ENCODE results near the gene SKAP1.

The SKAP1 gene

GRCh38 chr17:48131216-48131824 is 298.7 kb downstream of the SKAP1 start:
- Histone ChIP-seq H3K9me3 (replicated peaks; ENCODE audit: insufficient read depth, low read length) (no peaks in the 10 kb centered on the region), H3K36me3 (replicated peaks; ENCODE audit: insufficient read depth, low read length) (no peaks in the 10 kb centered on the region), H3K27me3 (replicated peaks; ENCODE audit: insufficient read depth, low read length) (no peaks in the 10 kb centered on the region), H3K9me2 (replicated peaks; ENCODE audit: insufficient read depth, low read length) (no peaks in the 10 kb centered on the region), H3K9ac (ENCODE audit: low read length) (no peak overlapping the region), H3F3A (ENCODE audit: insufficient read depth, low read length) (no peaks in the 10 kb centered on the region), H3K4me3 (ENCODE audit: low read length) (no peak overlapping the region), H3K4me1 (ENCODE audit: low read length) (no peaks in the 10 kb centered on the region), H3K79me2 (ENCODE audit: low read length) (no peaks in the 10 kb centered on the region), H4K20me1 (ENCODE audit: insufficient read depth, low read length) (no peaks in the 10 kb centered on the region), H3K4me2 (ENCODE audit: low read depth, low read length) (no peak overlapping the region), H3K27ac (ENCODE audit: low read length) (no peak overlapping the region), H2AFZ (ENCODE audit: low read length) (no peak overlapping the region)
- TF ChIP-seq EZH2phosphoT487 (IDR thresholded peaks at IDR 0.05; ENCODE audit: low read length) (no peak), EZH2 (optimal IDR thresholded peaks at IDR 0.05; ENCODE audit: low read depth, low read length) (no peak), CTCF (IDR thresholded peaks at IDR 0.05; ENCODE audit: low read length) (peak; percentile 85)
- DNase-seq: peak; percentile 70

- Histone ChIP-seq H3K36me3 (replicated peaks; ENCODE audit: insufficient read depth, low read length) (no peaks in the 10 kb centered on the region), H3K27ac (ENCODE audit: low read length) (no peak overlapping the region), H2AFZ (ENCODE audit: low read length) (no peak overlapping the region), H3K79me2 (ENCODE audit: low read length) (no peaks in the 10 kb centered on the region), H3K4me1 (ENCODE audit: low read length) (no peaks in the 10 kb centered on the region), H3K9ac (ENCODE audit: low read length) (no peak overlapping the region), H3K9me3 (replicated peaks; ENCODE audit: insufficient read depth, low read length) (no peaks in the 10 kb centered on the region), H3K9me2 (replicated peaks; ENCODE audit: insufficient read depth, low read length) (no peaks in the 10 kb centered on the region), H3K4me3 (ENCODE audit: low read length) (no peak overlapping the region), H3K27me3 (replicated peaks; ENCODE audit: insufficient read depth, low read length) (no peaks in the 10 kb centered on the region), H4K20me1 (ENCODE audit: insufficient read depth, low read length) (no peaks in the 10 kb centered on the region), H3F3A (ENCODE audit: insufficient read depth, low read length) (no peaks in the 10 kb centered on the region), H3K4me2 (ENCODE audit: low read depth, low read length) (no peak overlapping the region)
- no peak for DNase-seq
- TF ChIP-seq EZH2phosphoT487 (IDR thresholded peaks at IDR 0.05; ENCODE audit: low read length) (no peak), CTCF (IDR thresholded peaks at IDR 0.05; ENCODE audit: low read length) (no peak), EZH2 (optimal IDR thresholded peaks at IDR 0.05; ENCODE audit: low read depth, low read length) (no peak)
Measured at GRCh38 chr17:48129981-48130380, 300.0 kb downstream of the SKAP1 start.

- no peaks in the 10 kb centered on the region for H3F3A ChIP-seq (ENCODE audit: insufficient read depth, low read length)
- no peaks in the 10 kb centered on the region for H3K4me1 ChIP-seq (ENCODE audit: low read length)
- no peaks in the 10 kb centered on the region for H3K36me3 ChIP-seq (replicated peaks; ENCODE audit: insufficient read depth, low read length)
- no peak overlapping the region for H2AFZ ChIP-seq (ENCODE audit: low read length)
- H3K9me2 ChIP-seq (replicated peaks; ENCODE audit: insufficient read depth, low read length): no peaks in the 10 kb centered on the region
- H3K79me2 ChIP-seq (ENCODE audit: low read length): no peaks in the 10 kb centered on the region
- H3K27ac ChIP-seq (ENCODE audit: low read length): no peak overlapping the region
- H3K4me3 ChIP-seq (ENCODE audit: low read length): no peak overlapping the region
- no peaks in the 10 kb centered on the region for H4K20me1 ChIP-seq (ENCODE audit: insufficient read depth, low read length)
- no peak overlapping the region for H3K9ac ChIP-seq (ENCODE audit: low read length)
- H3K9me3 ChIP-seq (replicated peaks; ENCODE audit: insufficient read depth, low read length): no peaks in the 10 kb centered on the region
- H3K4me2 ChIP-seq (ENCODE audit: low read depth, low read length): no peak overlapping the region
- no peak for DNase-seq
- TF ChIP-seq EZH2phosphoT487 (IDR thresholded peaks at IDR 0.05; ENCODE audit: low read length) (no peak), EZH2 (optimal IDR thresholded peaks at IDR 0.05; ENCODE audit: low read depth, low read length) (no peak), CTCF (IDR thresholded peaks at IDR 0.05; ENCODE audit: low read length) (no peak)
- H3K27me3 ChIP-seq (replicated peaks; ENCODE audit: insufficient read depth, low read length): no peaks in the 10 kb centered on the region
Measured at GRCh38 chr17:48128400-48128799, 301.6 kb downstream of the SKAP1 start.
